Measurements from ENCODE around the gene ANO3. TPM values are rescaled to one million over a fixed set of nuclear protein-coding genes. Genes with fewer than 3 reads are reported as not detected.

Gene ANO3
- total and polyA plus RNA-seq, 2 donors (not counting 3 experiments of a cell fraction or from before 2014, with no cell fraction given), result not detected

GRCh38 chr11:26599425-26599824 lies 267.5 kb downstream of the ANO3 start:
- intact Hi-C loops (cut with micrococcal nuclease) (no loop called here), dilution Hi-C loops (cut with MboI; ENCODE audit: extremely low pct_ligation_motif_present, low sequenced_read_pairs) (no loop called here)
- POLR2A ChIA-PET, result no interaction called here
- Histone ChIP-seq H3K79me2 (ENCODE audit: control insufficient read depth, insufficient read depth, low read length) (no peaks in the 10 kb centered on the region), H4K20me1 (replicated peaks; ENCODE audit: control insufficient read depth, extremely low read depth, insufficient read depth, low read length) (no peaks in the 10 kb centered on the region), H3K4me1 (ENCODE audit: control insufficient read depth, extremely low read depth, insufficient read depth, low read length) (no peaks in the 10 kb centered on the region), H3K27me3 (ENCODE audit: control insufficient read depth in 2 of 2, insufficient read depth in 2 of 2, low read length in 2 of 2) (no peaks in the 10 kb centered on the region), H3K9me1 (replicated peaks; ENCODE audit: control insufficient read depth, extremely low read depth, insufficient read depth, low read length) (no peaks in the 10 kb centered on the region), H2AFZ (ENCODE audit: low read depth, low read length) (no peak overlapping the region), H3K4me3 (replicated peaks in 1 of 3; ENCODE audit: insufficient read depth in 1 of 3, low read depth in 1 of 3, low read length in 3 of 3) (no peak overlapping the region), H3K4me2 (ENCODE audit: insufficient read depth, low read length) (no peak overlapping the region), H3K9ac (replicated peaks; ENCODE audit: extremely low read depth, insufficient read depth, low read length) (no peak overlapping the region), H3K36me3 (ENCODE audit: control insufficient read depth in 2 of 2, extremely low read depth in 1 of 2, insufficient read depth in 2 of 2, low read length in 2 of 2) (no peaks in the 10 kb centered on the region), H3K9me3 (replicated peaks; ENCODE audit: control insufficient read depth, insufficient read depth, low read length) (no peaks in the 10 kb centered on the region), H3K27ac (ENCODE audit: insufficient read depth, low read depth, low read length) (no peak overlapping the region)
- DNase-seq (ENCODE audit: low read depth, low spot score), result no peak
- BruUV-seq (replicated peaks), result no TSS peak
- no peak for FAIRE-seq
- no peak for TF ChIP-seq JUN (IDR thresholded peaks at IDR 0.05; ENCODE audit: borderline replicate concordance, insufficient read depth, insufficient read length, low read depth)
- no peak for TF ChIP-seq POLR2AphosphoS5 (IDR thresholded peaks at IDR 0.05; ENCODE audit: insufficient read depth, low read depth, low read length)
- no peak for TF ChIP-seq POLR2A (IDR thresholded peaks at IDR 0.05; ENCODE audit: low read depth, low read length)
- TF ChIP-seq FOS (IDR thresholded peaks at IDR 0.05; ENCODE audit: borderline replicate concordance, insufficient read depth, low read length), result no peak
- TF ChIP-seq MYC (IDR thresholded peaks at IDR 0.05; ENCODE audit: low read depth, low read length), result no peak
- TF ChIP-seq EZH2 (IDR thresholded peaks at IDR 0.05; ENCODE audit: borderline replicate concordance, low read depth, low read length, severe bottlenecking), result no peak
- TF ChIP-seq CTCF (IDR thresholded peaks at IDR 0.05; ENCODE audit: extremely low read depth in 1 of 2, insufficient read depth in 1 of 2, low read depth in 1 of 2, low read length in 2 of 2), result no peak
- no peak for TF ChIP-seq GATA2 (IDR thresholded peaks at IDR 0.05; ENCODE audit: insufficient read depth, insufficient read length, low read depth, low read length)
- TF ChIP-seq, protein P1, sequence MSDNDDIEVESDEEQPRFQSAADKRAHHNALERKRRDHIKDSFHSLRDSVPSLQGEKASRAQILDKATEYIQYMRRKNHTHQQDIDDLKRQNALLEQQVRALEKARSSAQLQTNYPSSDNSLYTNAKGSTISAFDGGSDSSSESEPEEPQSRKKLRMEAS (IDR thresholded peaks at IDR 0.05; ENCODE audit: insufficient read depth, insufficient read length), result no peak
- CTCF ChIA-PET, result no interaction called here

Data from endothelial cell of umbilical vein (primary cell).